Prostate gland (tissue), 2 donors: ENCODE data around the gene MUL1. TPM values are rescaled to one million over a fixed set of nuclear protein-coding genes. Genes with fewer than 3 reads are reported as not detected.

Source experiments
- DNase-seq: peaks from one replicate; pipeline ENCODE4 v3.0.0-alpha.2; 2019; ENCODE audit warnings: low spot score
- H3K27ac ChIP-seq, 2 donors: fragments of 200-600 bp; sonication (generic); 2 replicates each; pipeline ENCODE4 v1.5.1; 2017 to 2019
- H3K27me3 ChIP-seq: fragments of 200-600 bp; sonication (generic); replicated peaks from 2 replicates; pipeline ENCODE4 v1.5.1; 2019; ENCODE audit not compliant: insufficient read depth
- H3K36me3 ChIP-seq, 2 donors: fragments of 200-600 bp; sonication (generic); 1 replicate in 1 of 2; 2 replicates in 1 of 2; pipeline versions ENCODE4 v1.5.1 to v1.8.1; 2017 to 2019
- H3K4me1 ChIP-seq: fragments of 200-600 bp; sonication (generic); replicated peaks from 2 replicates; pipeline ENCODE4 v1.5.1; 2019
- H3K4me3 ChIP-seq, 2 donors: fragments of 200-600 bp; sonication (generic); 2 replicates each; pipeline ENCODE4 v1.5.1; 2017 to 2019
- H3K9me3 ChIP-seq: fragments of 200-600 bp; sonication (generic); 2 replicates; pipeline ENCODE4 v1.5.1; 2017
- POLR2A ChIP-seq: fragments of 450-650 bp; IDR thresholded peaks from one replicate; pipeline ENCODE4 v1.6.1; 2016; ENCODE audit warnings: antibody characterized with exemption, mild to moderate bottlenecking
- POLR2AphosphoS5 ChIP-seq: sonication (generic); formaldehyde crosslinking; IDR thresholded peaks from one replicate; pipeline ENCODE4 v1.6.1; 2017; ENCODE audit warnings: antibody characterized with exemption
- WGBS: methylation state at CpG from one replicate; pipeline ENCODE4 v1.1.5; 2018; 5-methylcytosine and 5-hydroxymethylcytosine counted together
- intact Hi-C: fragments of 100-400 bp; cut with DNase I; formaldehyde crosslinking; loops from one replicate; pipeline ENCODE4 v1.14.2; 2022
- total RNA-seq, 2 donors: library from RNA; depleted of rRNA; stranded (reverse); fragments of >200 nt; gene quantifications; one replicate each; pipeline ENCODE4 v1.1.0, GENCODE V29; 2016
- TF ChIP-seq, protein P1 (sequence below), 4 experiments: fragments of 200-600 bp in 2 of 4; fragments of 450-650 bp in 2 of 4; sonication (generic) in 2 of 4; IDR thresholded peaks; 1 replicate in 3 of 4; 2 replicates in 1 of 4; pipeline ENCODE4 v1.5.1; 2016 to 2019; ENCODE audit warnings: antibody characterized with exemption in 4 of 4, mild to moderate bottlenecking in 2 of 4, moderate library complexity in 2 of 4

Gene MUL1
- total RNA-seq, 2 donors from 2014 or later = 30.0 to 37.0 TPM

DNA sequence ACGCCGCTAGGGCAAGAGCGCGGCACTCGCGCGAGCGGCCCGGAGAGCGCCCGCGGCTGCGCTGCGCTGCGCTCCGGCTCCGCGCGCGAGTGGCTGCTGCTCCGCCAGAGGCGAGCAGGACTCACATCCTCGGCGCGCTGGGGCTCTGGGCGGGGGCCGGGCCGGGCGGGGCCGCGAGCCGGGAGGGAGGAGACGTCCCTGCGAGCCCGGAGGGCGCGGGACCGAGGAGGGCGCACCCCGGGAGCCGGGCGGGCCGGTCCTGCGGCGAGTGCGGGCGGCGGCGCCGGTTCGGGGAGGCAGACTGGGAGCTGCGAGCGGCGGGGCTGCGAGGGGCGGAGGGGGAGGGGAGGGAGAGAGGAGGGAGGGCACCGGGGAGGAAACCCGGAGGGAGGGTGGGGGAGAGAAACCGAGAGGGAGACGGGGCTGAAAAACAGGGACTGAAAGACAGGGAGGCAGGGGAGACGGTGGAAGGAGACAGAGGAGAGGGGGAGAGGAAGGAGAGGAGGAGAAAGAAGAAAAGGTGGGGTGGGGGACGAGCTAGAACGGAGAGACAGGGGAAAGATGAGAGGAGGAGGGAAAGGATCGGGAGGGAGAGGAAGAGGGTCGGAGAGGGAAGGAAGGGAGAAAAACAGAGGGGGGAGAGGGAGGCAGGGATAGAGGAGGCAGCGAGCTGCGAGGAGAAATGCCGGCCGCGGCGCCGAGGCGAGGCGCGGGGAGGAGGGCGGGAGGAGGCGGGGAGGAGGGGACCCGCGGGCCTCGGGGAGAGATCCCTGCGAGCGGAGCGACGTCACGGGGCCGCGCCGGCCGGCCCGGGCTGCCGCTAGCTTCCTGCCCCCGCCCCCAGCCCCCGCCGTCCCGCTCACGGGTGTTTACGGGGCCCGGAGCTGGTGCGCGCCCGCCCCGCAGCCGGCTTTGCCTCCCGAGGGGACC lies 22.2 kb downstream of the MUL1 start, which contains the start of gene CAMK2N1:
TSS of gene CAMK2N1 (minus strand) at position 684 of the 930 bp plus-strand sequence. CDS start 831 bp downstream, outside the sequence.
- under 1% methylated on average over 56 of the region's 104 CpGs for WGBS
- peak; percentile 39 for DNase-seq
- Histone ChIP-seq H3K36me3 (no peaks in the 10 kb centered on the region), H3K9me3 (no peaks in the 10 kb centered on the region), H3K4me3 (peak within 1 kb of the TSS; percentile 51 to 55), H3K4me1 (no peaks in the 10 kb centered on the region), H3K27ac (peak within 1 kb of the TSS; percentile 85 to 90), H3K27me3 (no peaks in the 10 kb centered on the region)
- intact Hi-C loops = loop anchor here (5.0 kb wide), 1 partner anchor 108 kb away; no protein-coding TSS in a partner anchor
- TF ChIP-seq POLR2A (no peak), POLR2AphosphoS5 (no peak)
- TF ChIP-seq, protein P1, sequence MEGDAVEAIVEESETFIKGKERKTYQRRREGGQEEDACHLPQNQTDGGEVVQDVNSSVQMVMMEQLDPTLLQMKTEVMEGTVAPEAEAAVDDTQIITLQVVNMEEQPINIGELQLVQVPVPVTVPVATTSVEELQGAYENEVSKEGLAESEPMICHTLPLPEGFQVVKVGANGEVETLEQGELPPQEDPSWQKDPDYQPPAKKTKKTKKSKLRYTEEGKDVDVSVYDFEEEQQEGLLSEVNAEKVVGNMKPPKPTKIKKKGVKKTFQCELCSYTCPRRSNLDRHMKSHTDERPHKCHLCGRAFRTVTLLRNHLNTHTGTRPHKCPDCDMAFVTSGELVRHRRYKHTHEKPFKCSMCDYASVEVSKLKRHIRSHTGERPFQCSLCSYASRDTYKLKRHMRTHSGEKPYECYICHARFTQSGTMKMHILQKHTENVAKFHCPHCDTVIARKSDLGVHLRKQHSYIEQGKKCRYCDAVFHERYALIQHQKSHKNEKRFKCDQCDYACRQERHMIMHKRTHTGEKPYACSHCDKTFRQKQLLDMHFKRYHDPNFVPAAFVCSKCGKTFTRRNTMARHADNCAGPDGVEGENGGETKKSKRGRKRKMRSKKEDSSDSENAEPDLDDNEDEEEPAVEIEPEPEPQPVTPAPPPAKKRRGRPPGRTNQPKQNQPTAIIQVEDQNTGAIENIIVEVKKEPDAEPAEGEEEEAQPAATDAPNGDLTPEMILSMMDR (IDR thresholded peaks at IDR 0.05) = no peak

DNA sequence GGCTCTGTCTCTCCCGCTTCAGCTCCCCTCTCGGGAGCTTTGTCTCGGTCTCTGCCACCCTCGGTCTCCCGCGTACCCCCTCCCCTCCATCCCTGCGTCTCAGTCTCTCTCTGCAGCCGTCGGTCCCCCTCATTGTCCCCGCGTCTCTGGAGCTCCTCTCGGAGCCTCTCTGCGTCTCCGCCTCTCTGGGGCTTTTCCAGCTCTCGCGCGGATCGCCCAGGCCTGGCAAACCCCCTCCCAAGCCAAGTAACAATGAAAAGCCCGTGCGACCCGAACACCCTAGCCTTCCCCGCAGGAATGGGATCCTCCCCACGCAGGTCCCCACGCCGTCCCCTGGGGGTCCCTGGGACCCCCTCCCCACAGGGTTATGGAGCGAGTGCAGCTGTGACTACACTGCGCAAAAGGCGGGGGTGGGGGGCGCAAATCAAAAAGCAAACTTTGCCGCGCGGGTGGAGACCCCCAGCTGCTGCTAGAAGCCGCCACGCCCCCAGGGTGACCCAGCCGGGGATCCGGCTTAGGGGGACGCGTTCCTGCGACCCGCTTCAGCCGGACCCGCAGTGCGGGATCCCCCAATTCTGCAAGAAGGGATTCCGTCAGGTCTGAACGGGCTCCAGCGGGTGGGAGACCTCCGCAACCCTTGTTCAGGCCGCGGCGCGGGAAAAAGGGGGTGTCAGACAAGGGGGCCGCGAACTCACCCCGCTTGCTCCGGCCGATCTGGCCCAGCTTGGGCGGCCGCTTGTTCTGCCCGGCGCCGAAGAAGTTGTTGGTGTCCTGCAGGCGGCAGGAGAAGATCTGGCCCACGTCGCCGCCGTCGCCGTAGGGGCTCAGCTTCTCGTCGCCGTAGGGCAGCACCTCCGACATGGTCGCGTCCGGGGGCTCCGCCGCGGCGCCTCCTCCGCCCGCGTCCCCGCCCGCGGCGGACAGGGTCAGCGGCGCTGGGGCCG lies 23.2 kb downstream of the MUL1 start:
- Histone ChIP-seq H3K4me1 (no peaks in the 10 kb centered on the region), H3K4me3 (peak overlapping the region; percentile 51 to 55), H3K9me3 (no peaks in the 10 kb centered on the region), H3K27ac (peak overlapping the region; percentile 85 to 90), H3K27me3 (no peaks in the 10 kb centered on the region), H3K36me3 (no peaks in the 10 kb centered on the region)
- TF ChIP-seq, protein P1 (IDR thresholded peaks at IDR 0.05) = no peak
- TF ChIP-seq POLR2AphosphoS5 (no peak), POLR2A (no peak)
- WGBS = 1% methylated on average over 60 of the region's 89 CpGs
- intact Hi-C loops = loop anchor here (5.0 kb wide), 2 partner anchors 107 to 122 kb away; no protein-coding TSS in a partner anchor
- DNase-seq = no peak

DNA sequence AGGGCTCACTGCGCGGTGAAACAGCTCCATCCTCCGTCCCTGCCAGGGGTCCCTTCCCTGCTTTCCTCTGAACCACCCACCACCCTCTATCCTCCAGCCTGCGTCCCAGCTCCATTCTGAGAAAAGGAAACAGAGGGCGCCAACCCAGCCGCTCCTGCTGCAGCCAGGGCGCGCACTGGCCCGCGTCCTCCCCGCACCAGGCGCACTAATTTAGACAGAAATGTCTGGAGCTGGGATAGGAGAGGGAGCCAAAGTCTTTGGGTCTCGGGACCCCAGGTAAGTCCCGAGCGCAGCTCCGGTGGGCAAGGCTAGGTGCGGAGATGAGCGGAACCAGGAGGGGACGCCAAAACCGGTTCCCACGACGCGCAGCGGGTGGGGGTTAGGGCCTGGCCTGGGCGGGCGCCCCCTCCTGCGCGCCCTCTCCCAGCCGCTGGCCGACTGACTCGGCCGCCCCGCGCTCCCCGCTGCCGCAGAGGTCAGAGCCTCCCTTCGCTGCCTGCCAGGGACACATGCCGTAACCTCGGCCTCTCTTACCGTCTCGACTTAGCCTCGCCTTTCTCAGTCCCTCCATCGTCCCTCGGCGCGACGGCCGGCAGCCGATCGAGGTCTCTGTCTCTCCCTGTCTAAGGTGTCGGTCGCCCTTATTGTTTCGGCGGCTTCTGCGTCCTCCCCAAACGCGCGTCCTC lies 24.0 kb downstream of the MUL1 start:
- peak overlapping the region; percentile 85 to 90 for H3K27ac ChIP-seq
- no peak for DNase-seq

More for the DNA sequence above, 24.0 kb downstream of the MUL1 start:
- Histone ChIP-seq H3K36me3 (no peaks in the 10 kb centered on the region), H3K27me3 (no peaks in the 10 kb centered on the region), H3K4me3 (peak overlapping the region; percentile 51 to 55), H3K4me1 (no peaks in the 10 kb centered on the region), H3K9me3 (no peaks in the 10 kb centered on the region)
- intact Hi-C loops = loop anchor here (5.0 kb wide), 1 partner anchor 122 kb away; no protein-coding TSS in a partner anchor
- WGBS = 3% methylated on average over 58 of the region's 58 CpGs
- TF ChIP-seq, protein P1 (IDR thresholded peaks at IDR 0.05) = peak in 1 of 4 experiments; percentile 12
- TF ChIP-seq POLR2AphosphoS5 = no peak
